Smooth muscle cell of the pulmonary artery (primary cell): ENCODE measurements around the gene LRRTM4. TPM values are rescaled to one million over a fixed set of nuclear protein-coding genes. Genes with fewer than 3 reads are reported as not detected.

ENCODE experiments used
- total RNA-seq: library from RNA; depleted of rRNA; stranded (reverse); fragments of >200 nt; gene quantifications from 2 replicates; pipeline ENCODE4 v1.2.3, GENCODE V29; 2014

The LRRTM4 gene
- 0.07 TPM in 1 of 2 replicates, not detected in the other for total RNA-seq

DNA sequence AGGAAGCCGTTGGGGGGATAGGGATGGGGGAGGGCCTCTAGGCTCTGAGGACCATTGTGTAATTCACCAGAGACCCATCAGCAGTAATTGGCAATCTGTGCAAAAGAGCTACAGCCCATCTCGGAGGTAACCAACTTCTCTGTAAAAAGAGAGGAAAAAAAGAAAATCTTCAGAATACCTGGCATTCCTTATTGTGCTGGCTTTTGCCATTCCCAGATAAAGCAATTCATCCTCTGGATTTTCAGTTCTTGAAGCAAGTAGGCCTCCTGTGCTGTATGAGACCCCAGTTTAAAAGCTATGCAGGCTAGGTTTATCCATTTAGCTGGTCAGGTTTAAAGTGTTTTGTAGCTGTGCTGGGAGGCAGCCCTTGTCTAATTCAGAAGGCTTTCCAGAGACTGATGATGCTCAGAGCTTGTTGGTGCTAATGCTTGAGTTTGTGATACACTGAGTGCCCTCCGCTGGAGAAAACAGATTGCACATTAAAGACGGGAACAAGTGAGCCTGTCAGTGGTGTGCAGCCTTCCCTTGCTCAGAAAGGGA is at the start of gene LRRTM4:
TSS of gene LRRTM4 (minus strand) at position 446 of the 540 bp plus-strand sequence.

